ENCODE measurements around the gene LAYN. TPM values are rescaled to one million over a fixed set of nuclear protein-coding genes. Genes with fewer than 3 reads are reported as not detected.

The LAYN gene
- total and polyA plus RNA-seq, 3 experiments from 2014 or later, result 0.21 to 1.4 (median 0.85) TPM

GRCh38 chr11:111542606-111543275 lies 2.2 kb downstream of the LAYN start:
- no peaks in the 10 kb centered on the region for H3K36me3 ChIP-seq (ENCODE audit: insufficient read depth, low read length)
- Mint-ChIP-seq H3K4me1 (peaks cover 14 to 37% (median 23%) of the 10 kb centered on the region in 3 donors), H3K9me3 (peaks cover 0 to 2% (median 0%) of the 10 kb centered on the region in 5 donors), H3K36me3 (no peaks in the 10 kb centered on the region), H3K27ac (no peak overlapping the region), H3K27me3 (peaks cover 39 to 74% of the 10 kb centered on the region in 2 donors), H3K4me3 (peak overlapping the region in 4 of 7 donors; percentile 32 to 80 (median 54))
- H3K27me3 ChIP-seq (ENCODE audit: insufficient read depth, low read length, poor library complexity, severe bottlenecking), result peaks cover 24% of the 10 kb centered on the region
- H3K9me3 ChIP-seq (ENCODE audit: low read length), result no peaks in the 10 kb centered on the region
- peak in 1 of 5 donors; percentile 7 for DNase-seq
- H3K4me3 ChIP-seq (ENCODE audit: low read length), result no peak overlapping the region
- ChIA-PET CTCF (interaction anchor here (1.1 kb wide), 1 partner anchor 10 kb away, joined by 5 read pairs; no protein-coding TSS in a partner anchor), POLR2A (no interaction called here)
- peaks cover 26% of the 10 kb centered on the region for H3K4me1 ChIP-seq (ENCODE audit: insufficient read depth, low read length)
- H3K27ac ChIP-seq (ENCODE audit: low read depth, low read length), result no peak overlapping the region

GRCh38 chr11:111548525-111548924 lies 8.0 kb downstream of the LAYN start:
- Histone ChIP-seq H3K4me3 (ENCODE audit: low read length) (no peak overlapping the region), H3K4me1 (ENCODE audit: insufficient read depth, low read length) (no peaks in the 10 kb centered on the region), H3K9me3 (ENCODE audit: low read length) (no peaks in the 10 kb centered on the region), H3K36me3 (ENCODE audit: insufficient read depth, low read length) (no peaks in the 10 kb centered on the region), H3K27me3 (ENCODE audit: insufficient read depth, low read length, poor library complexity, severe bottlenecking) (no peaks in the 10 kb centered on the region), H3K27ac (ENCODE audit: low read depth, low read length) (no peak overlapping the region)
- peaks cover 13 to 71% of the 10 kb centered on the region in 2 donors for H3K27me3 Mint-ChIP-seq
- no peaks in the 10 kb centered on the region for H3K36me3 Mint-ChIP-seq
- POLR2A ChIA-PET, result no interaction called here
- H3K4me1 Mint-ChIP-seq, result no peaks in the 10 kb centered on the region
- CTCF ChIA-PET, result no interaction called here
- no peak overlapping the region for H3K4me3 Mint-ChIP-seq
- no peak overlapping the region for H3K27ac Mint-ChIP-seq
- DNase-seq, result no peak
- H3K9me3 Mint-ChIP-seq, result no peaks in the 10 kb centered on the region

GRCh38 chr11:111549196-111549868 lies 8.8 kb downstream of the LAYN start:
- Histone ChIP-seq H3K36me3 (ENCODE audit: insufficient read depth, low read length) (no peaks in the 10 kb centered on the region), H3K27me3 (ENCODE audit: insufficient read depth, low read length, poor library complexity, severe bottlenecking) (no peaks in the 10 kb centered on the region), H3K27ac (ENCODE audit: low read depth, low read length) (no peak overlapping the region), H3K9me3 (ENCODE audit: low read length) (no peaks in the 10 kb centered on the region), H3K4me3 (ENCODE audit: low read length) (no peak overlapping the region), H3K4me1 (ENCODE audit: insufficient read depth, low read length) (no peaks in the 10 kb centered on the region)
- H3K27ac Mint-ChIP-seq, result no peak overlapping the region
- H3K4me1 Mint-ChIP-seq, result no peaks in the 10 kb centered on the region
- H3K4me3 Mint-ChIP-seq, result no peak overlapping the region
- CTCF ChIA-PET, result interaction anchor here (1.2 kb wide), 1 partner anchor 11 kb away, joined by 3 read pairs; no protein-coding TSS in a partner anchor
- POLR2A ChIA-PET, result no interaction called here
- DNase-seq, result no peak
- no peaks in the 10 kb centered on the region for H3K9me3 Mint-ChIP-seq
- H3K36me3 Mint-ChIP-seq, result no peaks in the 10 kb centered on the region
- peaks cover 13 to 68% of the 10 kb centered on the region in 2 donors for H3K27me3 Mint-ChIP-seq

- no peak overlapping the region for H3K27ac ChIP-seq (ENCODE audit: low read depth, low read length)
- ChIA-PET CTCF (interaction anchor here (1.2 kb wide), 1 partner anchor 11 kb away, joined by 3 read pairs; no protein-coding TSS in a partner anchor), POLR2A (no interaction called here)
- Mint-ChIP-seq H3K27me3 (peaks cover 13 to 65% of the 10 kb centered on the region in 2 donors), H3K4me3 (no peak overlapping the region), H3K36me3 (no peaks in the 10 kb centered on the region), H3K27ac (no peak overlapping the region), H3K4me1 (no peaks in the 10 kb centered on the region), H3K9me3 (no peaks in the 10 kb centered on the region)
- no peak overlapping the region for H3K4me3 ChIP-seq (ENCODE audit: low read length)
- no peaks in the 10 kb centered on the region for H3K27me3 ChIP-seq (ENCODE audit: insufficient read depth, low read length, poor library complexity, severe bottlenecking)
- H3K9me3 ChIP-seq (ENCODE audit: low read length), result no peaks in the 10 kb centered on the region
- H3K4me1 ChIP-seq (ENCODE audit: insufficient read depth, low read length), result no peaks in the 10 kb centered on the region
- H3K36me3 ChIP-seq (ENCODE audit: insufficient read depth, low read length), result no peaks in the 10 kb centered on the region
- no peak for DNase-seq
Observed at GRCh38 chr11:111549869-111550203, 9.3 kb downstream of the LAYN start.

DNA sequence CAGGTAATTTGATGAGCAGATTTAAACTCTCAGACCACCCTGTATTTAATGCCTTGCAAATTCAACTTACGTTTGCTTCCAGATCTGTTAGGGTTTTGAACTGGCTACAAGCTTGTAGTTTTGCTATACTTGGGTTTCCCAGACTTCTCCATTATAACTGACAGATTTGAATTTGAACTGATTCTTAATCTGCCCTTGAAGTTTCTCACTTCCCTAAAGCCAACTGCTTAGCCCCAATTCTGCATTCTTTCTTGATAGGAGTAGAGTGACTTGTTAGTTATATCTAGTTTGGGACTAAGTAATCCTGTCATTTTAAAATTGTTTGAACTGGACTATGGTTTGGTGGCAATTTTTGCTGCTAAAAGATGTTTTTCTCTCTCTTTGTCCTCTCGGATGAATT lies 9.7 kb downstream of the LAYN start:
- POLR2A ChIA-PET, result no interaction called here
- no peaks in the 10 kb centered on the region for H3K36me3 Mint-ChIP-seq

GRCh38 chr11:111554532-111554931 lies 14.0 kb downstream of the LAYN start:
- ChIA-PET CTCF (interaction anchor here (1.2 to 1.7 kb wide), 2 partner anchors 9 to 10 kb away, joined by 3 to 5 read pairs; no protein-coding TSS in a partner anchor), POLR2A (interaction anchor here (0.6 kb wide), 1 partner anchor 300 kb away, joined by 3 read pairs; no protein-coding TSS in a partner anchor)
- no peak for DNase-seq
- H3K4me1 ChIP-seq (ENCODE audit: insufficient read depth, low read length), result no peaks in the 10 kb centered on the region
- no peaks in the 10 kb centered on the region for H3K9me3 ChIP-seq (ENCODE audit: low read length)
- H3K4me3 ChIP-seq (ENCODE audit: low read length), result no peak overlapping the region
- H3K27ac Mint-ChIP-seq, result no peak overlapping the region
- no peaks in the 10 kb centered on the region for H3K36me3 ChIP-seq (ENCODE audit: insufficient read depth, low read length)
- no peaks in the 10 kb centered on the region for H3K4me1 Mint-ChIP-seq
- H3K27me3 ChIP-seq (ENCODE audit: insufficient read depth, low read length, poor library complexity, severe bottlenecking), result no peaks in the 10 kb centered on the region
- H3K27me3 Mint-ChIP-seq, result peaks cover 6 to 41% of the 10 kb centered on the region in 2 donors
- H3K27ac ChIP-seq (ENCODE audit: low read depth, low read length), result no peak overlapping the region
- H3K4me3 Mint-ChIP-seq, result no peak overlapping the region
- H3K9me3 Mint-ChIP-seq, result peaks cover 3 to 15% (median 4%) of the 10 kb centered on the region in 5 donors
- peaks cover 0 to 2% (median 0%) of the 10 kb centered on the region in 3 donors for H3K36me3 Mint-ChIP-seq

More for the DNA sequence above, 9.7 kb downstream of the LAYN start:
- no peaks in the 10 kb centered on the region for H3K36me3 ChIP-seq (ENCODE audit: insufficient read depth, low read length)
- H3K4me1 ChIP-seq (ENCODE audit: insufficient read depth, low read length), result no peaks in the 10 kb centered on the region
- Mint-ChIP-seq H3K27ac (peak overlapping the region in 1 of 8 donors; percentile 4), H3K4me1 (no peaks in the 10 kb centered on the region), H3K4me3 (no peak overlapping the region), H3K27me3 (peaks cover 13 to 64% of the 10 kb centered on the region in 2 donors), H3K9me3 (peaks cover 0 to 2% (median 0%) of the 10 kb centered on the region in 5 donors)
- no peak for DNase-seq
- H3K9me3 ChIP-seq (ENCODE audit: low read length), result no peaks in the 10 kb centered on the region
- H3K27ac ChIP-seq (ENCODE audit: low read depth, low read length), result no peak overlapping the region
- no peaks in the 10 kb centered on the region for H3K27me3 ChIP-seq (ENCODE audit: insufficient read depth, low read length, poor library complexity, severe bottlenecking)
- no peak overlapping the region for H3K4me3 ChIP-seq (ENCODE audit: low read length)
- CTCF ChIA-PET, result interaction anchor here (1.2 kb wide), 1 partner anchor 10 kb away, joined by 3 read pairs; no protein-coding TSS in a partner anchor

GRCh38 chr11:111555255-111555654 lies 14.7 kb downstream of the LAYN start:
- H3K4me1 ChIP-seq (ENCODE audit: insufficient read depth, low read length), result no peaks in the 10 kb centered on the region
- no peaks in the 10 kb centered on the region for H3K27me3 ChIP-seq (ENCODE audit: insufficient read depth, low read length, poor library complexity, severe bottlenecking)
- H3K4me3 ChIP-seq (ENCODE audit: low read length), result no peak overlapping the region
- Mint-ChIP-seq H3K27me3 (peaks cover 6 to 39% of the 10 kb centered on the region in 2 donors), H3K9me3 (peaks cover 3 to 15% (median 4%) of the 10 kb centered on the region in 5 donors), H3K36me3 (peaks cover 0 to 2% (median 0%) of the 10 kb centered on the region in 3 donors), H3K27ac (no peak overlapping the region), H3K4me1 (no peaks in the 10 kb centered on the region), H3K4me3 (no peak overlapping the region)
- no peaks in the 10 kb centered on the region for H3K9me3 ChIP-seq (ENCODE audit: low read length)
- CTCF ChIA-PET, result interaction anchor here (0.9 to 1.2 kb wide), 2 partner anchors 10 to 11 kb away, joined by 3 read pairs; no protein-coding TSS in a partner anchor
- H3K27ac ChIP-seq (ENCODE audit: low read depth, low read length), result no peak overlapping the region
- H3K36me3 ChIP-seq (ENCODE audit: insufficient read depth, low read length), result no peaks in the 10 kb centered on the region
- POLR2A ChIA-PET, result no interaction called here
- no peak for DNase-seq

Data from CD8-positive, alpha-beta memory T cell (primary cell).